Astrocyte of the spinal cord (primary cell): ENCODE data around the gene LCN6.

Experiments used
- DNase-seq: peaks from one replicate; pipeline ENCODE4 v3.0.0; 2011; ENCODE audit warnings: low read depth, low spot score
- H3K4me3 ChIP-seq: 2 replicates; pipeline ENCODE4 v1.5.1; 2011; ENCODE audit warnings: low read depth, mild to moderate bottlenecking, low read length, moderate library complexity
- CTCF ChIP-seq: IDR thresholded peaks from 2 replicates; pipeline ENCODE4 v1.5.1; 2012; ENCODE audit warnings: low read depth, mild to moderate bottlenecking, low read length, inconsistent platforms
- in situ Hi-C: cut with HindIII; loops from 2 replicates; pipeline ENCODE4 v1.10.0; 2017; ENCODE audit warnings: low sequenced_read_pairs

LCN6 gene

GRCh38 chr9:136776947-136777346 is 28.6 kb upstream of the LCN6 start:
- no peak for TF ChIP-seq CTCF
- no peak for DNase-seq
- in situ Hi-C loops, result no loop called here
- H3K4me3 ChIP-seq, result no peak overlapping the region

- H3K4me3 ChIP-seq, result no peak overlapping the region
- TF ChIP-seq CTCF, result no peak
- no peak for DNase-seq
- in situ Hi-C loops, result no loop called here
Measured at GRCh38 chr9:136775191-136775590, 26.9 kb upstream of the LCN6 start.

GRCh38 chr9:136774416-136775045 is 26.2 kb upstream of the LCN6 start:
- no peak for DNase-seq
- in situ Hi-C loops, result no loop called here
- no peak overlapping the region for H3K4me3 ChIP-seq
- no peak for TF ChIP-seq CTCF

GRCh38 chr9:136773386-136774044 is 25.2 kb upstream of the LCN6 start:
- H3K4me3 ChIP-seq, result no peak overlapping the region
- no peak for DNase-seq
- in situ Hi-C loops, result no loop called here
- no peak for TF ChIP-seq CTCF

GRCh38 chr9:136771907-136772415 is 23.6 kb upstream of the LCN6 start:
- in situ Hi-C loops, result no loop called here
- no peak for TF ChIP-seq CTCF
- DNase-seq, result no peak
- no peak overlapping the region for H3K4me3 ChIP-seq

- peak; percentile 61 for TF ChIP-seq CTCF
- in situ Hi-C loops, result no loop called here
- no peak for DNase-seq
- no peak overlapping the region for H3K4me3 ChIP-seq
Measured at GRCh38 chr9:136769710-136770191, 21.4 kb upstream of the LCN6 start.
